OCI-LY7 (cell line): Measurements from ENCODE around the gene TIMM13.

Experiments
- EZH2phosphoT487 ChIP-seq: fragments of 200-600 bp; sonication (generic); IDR thresholded peaks from 2 replicates; pipeline ENCODE4 v1.6.1; 2018; ENCODE audit warnings: low read depth, borderline replicate concordance, mild to moderate bottlenecking, mixed run types, antibody characterized with exemption, low read length, moderate library complexity, mixed read lengths
- TF ChIP-seq, protein P1 (sequence below): fragments of 200-600 bp; sonication (generic); conservative IDR thresholded peaks from 2 replicates; pipeline ENCODE4 v1.5.1; 2014; ENCODE audit warnings: mild to moderate bottlenecking, antibody characterized with exemption, low read length, moderate library complexity, mixed read lengths

DNA sequence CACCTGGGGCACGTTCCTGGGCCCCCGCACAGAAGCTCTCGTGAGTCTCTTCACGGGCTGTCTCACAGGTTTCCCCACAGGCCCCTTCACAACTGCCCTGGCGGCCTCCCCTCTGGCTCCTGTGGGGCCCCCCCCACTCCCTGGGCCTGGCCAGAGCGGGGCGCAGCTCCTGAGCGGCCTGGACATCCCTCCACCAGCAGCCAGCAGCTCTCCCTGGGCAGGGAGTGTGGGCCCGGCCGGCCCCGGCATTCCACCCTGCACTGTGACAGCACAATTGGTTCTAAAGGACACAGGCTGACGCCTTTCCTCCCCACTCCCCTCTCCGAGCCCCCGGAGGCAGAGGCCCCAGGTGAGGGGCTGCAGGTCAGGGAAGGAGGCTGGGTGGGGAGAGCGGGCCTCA, 9.5 kb upstream of the TIMM13 start:
- TF ChIP-seq, protein P1, sequence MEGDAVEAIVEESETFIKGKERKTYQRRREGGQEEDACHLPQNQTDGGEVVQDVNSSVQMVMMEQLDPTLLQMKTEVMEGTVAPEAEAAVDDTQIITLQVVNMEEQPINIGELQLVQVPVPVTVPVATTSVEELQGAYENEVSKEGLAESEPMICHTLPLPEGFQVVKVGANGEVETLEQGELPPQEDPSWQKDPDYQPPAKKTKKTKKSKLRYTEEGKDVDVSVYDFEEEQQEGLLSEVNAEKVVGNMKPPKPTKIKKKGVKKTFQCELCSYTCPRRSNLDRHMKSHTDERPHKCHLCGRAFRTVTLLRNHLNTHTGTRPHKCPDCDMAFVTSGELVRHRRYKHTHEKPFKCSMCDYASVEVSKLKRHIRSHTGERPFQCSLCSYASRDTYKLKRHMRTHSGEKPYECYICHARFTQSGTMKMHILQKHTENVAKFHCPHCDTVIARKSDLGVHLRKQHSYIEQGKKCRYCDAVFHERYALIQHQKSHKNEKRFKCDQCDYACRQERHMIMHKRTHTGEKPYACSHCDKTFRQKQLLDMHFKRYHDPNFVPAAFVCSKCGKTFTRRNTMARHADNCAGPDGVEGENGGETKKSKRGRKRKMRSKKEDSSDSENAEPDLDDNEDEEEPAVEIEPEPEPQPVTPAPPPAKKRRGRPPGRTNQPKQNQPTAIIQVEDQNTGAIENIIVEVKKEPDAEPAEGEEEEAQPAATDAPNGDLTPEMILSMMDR, result no peak
- no peak for TF ChIP-seq EZH2phosphoT487
